Measurements from ENCODE around the gene RAB10. TPM values are rescaled to one million over a fixed set of nuclear protein-coding genes. Genes with fewer than 3 reads are reported as not detected.
A peak's percentile ranks its signal among the peaks of the same experiment; 100 is the strongest.

Gene RAB10
- total and polyA plus RNA-seq, 9 of the 15 experiments (the other 6 are each of a cell fraction or from before 2014, with no cell fraction given) = 25.1 to 214 (median 157) TPM

DNA sequence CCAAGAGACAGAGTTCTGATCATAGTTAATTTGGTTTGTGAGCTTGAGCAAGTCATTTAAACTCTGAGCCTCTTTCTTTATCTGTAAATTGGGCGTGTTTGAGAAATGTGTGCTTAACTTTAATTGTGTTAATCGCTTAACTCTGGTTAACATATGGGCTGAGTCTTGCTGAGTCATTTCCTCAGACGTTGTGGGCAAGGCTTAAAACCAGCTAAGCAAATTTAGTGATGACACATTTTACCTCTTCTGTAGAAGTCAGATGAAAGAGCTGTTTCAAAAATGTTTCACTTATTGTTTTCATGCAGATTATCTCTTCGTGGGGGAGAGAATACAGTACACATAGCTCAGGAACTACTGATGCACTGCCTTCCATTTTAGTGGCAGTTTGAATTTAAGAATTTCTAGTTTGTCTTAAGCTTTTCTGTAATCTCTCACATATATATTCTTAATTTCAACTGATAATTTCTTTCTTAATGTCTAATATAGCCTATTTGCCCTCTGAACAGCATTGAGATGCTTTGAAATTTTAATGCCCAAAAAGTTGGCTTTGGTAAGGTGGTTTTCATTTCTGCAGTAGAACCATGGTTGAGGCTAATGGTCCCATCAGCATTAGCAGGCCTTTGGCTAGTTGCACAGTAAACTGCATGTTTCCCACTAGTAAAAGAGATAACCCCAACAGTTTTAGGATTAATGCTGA lies 34.9 kb downstream of the RAB10 start (continued):
- TF ChIP-seq, protein P1, sequence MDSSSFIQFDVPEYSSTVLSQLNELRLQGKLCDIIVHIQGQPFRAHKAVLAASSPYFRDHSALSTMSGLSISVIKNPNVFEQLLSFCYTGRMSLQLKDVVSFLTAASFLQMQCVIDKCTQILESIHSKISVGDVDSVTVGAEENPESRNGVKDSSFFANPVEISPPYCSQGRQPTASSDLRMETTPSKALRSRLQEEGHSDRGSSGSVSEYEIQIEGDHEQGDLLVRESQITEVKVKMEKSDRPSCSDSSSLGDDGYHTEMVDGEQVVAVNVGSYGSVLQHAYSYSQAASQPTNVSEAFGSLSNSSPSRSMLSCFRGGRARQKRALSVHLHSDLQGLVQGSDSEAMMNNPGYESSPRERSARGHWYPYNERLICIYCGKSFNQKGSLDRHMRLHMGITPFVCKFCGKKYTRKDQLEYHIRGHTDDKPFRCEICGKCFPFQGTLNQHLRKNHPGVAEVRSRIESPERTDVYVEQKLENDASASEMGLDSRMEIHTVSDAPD (CRISPR knock-in tag; IDR thresholded peaks at IDR 0.05) = no peak
- TF ChIP-seq ZNF24 (IDR thresholded peaks at IDR 0.05) (peak; percentile 94), WHSC1 (IDR thresholded peaks at IDR 0.05; ENCODE audit: low read length) (no peak), EWSR1 (IDR thresholded peaks at IDR 0.05; ENCODE audit: borderline replicate concordance, low read depth, partially characterized antibody) (no peak), POLR2G (IDR thresholded peaks at IDR 0.05; ENCODE audit: low read depth, low read length) (peak; percentile 43; the same call in 1 of the 2 replicates), ZNF232 (CRISPR knock-in tag; IDR thresholded peaks at IDR 0.05) (no peak), ZZZ3 (IDR thresholded peaks at IDR 0.05) (no peak), ZNF79 (CRISPR knock-in tag; IDR thresholded peaks at IDR 0.05; ENCODE audit: low read depth) (no peak), ATF7 (IDR thresholded peaks at IDR 0.05) (peak; percentile 84), ZBTB17 (CRISPR knock-in tag; IDR thresholded peaks at IDR 0.05) (no peak), TCF7 (IDR thresholded peaks at IDR 0.05; ENCODE audit: borderline replicate concordance) (0 out of 2 replicates have a peak, but pooled peaks have one; percentile 52), ESRRA (IDR thresholded peaks at IDR 0.05; ENCODE audit: borderline replicate concordance, low read depth) (no peak; the same call in 1 of the 2 replicates), MTA2 (IDR thresholded peaks at IDR 0.05; ENCODE audit: low read depth) (peak; percentile 82), ZC3H11A (IDR thresholded peaks at IDR 0.05; ENCODE audit: low read depth, low read length) (no peak), EHMT2 (IDR thresholded peaks at IDR 0.05) (no peak), KLF10 (CRISPR knock-in tag; IDR thresholded peaks at IDR 0.05) (no peak), DACH1 (IDR thresholded peaks at IDR 0.05; ENCODE audit: partially characterized antibody) (peak; percentile 72), ZBTB26 (CRISPR knock-in tag; IDR thresholded peaks at IDR 0.05) (no peak), FOXO4 (CRISPR knock-in tag; IDR thresholded peaks at IDR 0.05) (no peak)
- TF ChIP-seq, protein P2, sequence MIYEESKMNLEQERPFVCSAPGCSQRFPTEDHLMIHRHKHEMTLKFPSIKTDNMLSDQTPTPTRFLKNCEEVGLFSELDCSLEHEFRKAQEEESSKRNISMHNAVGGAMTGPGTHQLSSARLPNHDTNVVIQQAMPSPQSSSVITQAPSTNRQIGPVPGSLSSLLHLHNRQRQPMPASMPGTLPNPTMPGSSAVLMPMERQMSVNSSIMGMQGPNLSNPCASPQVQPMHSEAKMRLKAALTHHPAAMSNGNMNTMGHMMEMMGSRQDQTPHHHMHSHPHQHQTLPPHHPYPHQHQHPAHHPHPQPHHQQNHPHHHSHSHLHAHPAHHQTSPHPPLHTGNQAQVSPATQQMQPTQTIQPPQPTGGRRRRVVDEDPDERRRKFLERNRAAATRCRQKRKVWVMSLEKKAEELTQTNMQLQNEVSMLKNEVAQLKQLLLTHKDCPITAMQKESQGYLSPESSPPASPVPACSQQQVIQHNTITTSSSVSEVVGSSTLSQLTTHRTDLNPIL (CRISPR knock-in tag; IDR thresholded peaks at IDR 0.05) = no peak
- TF ChIP-seq, protein P3, sequence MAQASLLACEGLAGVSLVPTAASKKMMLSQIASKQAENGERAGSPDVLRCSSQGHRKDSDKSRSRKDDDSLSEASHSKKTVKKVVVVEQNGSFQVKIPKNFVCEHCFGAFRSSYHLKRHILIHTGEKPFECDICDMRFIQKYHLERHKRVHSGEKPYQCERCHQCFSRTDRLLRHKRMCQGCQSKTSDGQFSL (CRISPR knock-in tag; IDR thresholded peaks at IDR 0.05) = no peak
- TF ChIP-seq, protein P3 (tag; IDR thresholded peaks at IDR 0.05) = no peak
